GM18873 (cell line): ENCODE results near the gene PPP1R15B.

Experiments used
- ATAC-seq: cut with Tn5 transposase; IDR thresholded peaks from one replicate; pipeline ENCODE4 v1.9.1; 2021; ENCODE audit warnings: mild to moderate bottlenecking, moderate library complexity, moderate number of reproducible peaks; ENCODE audit not compliant: unreplicated experiment, low FRiP score

PPP1R15B gene

DNA sequence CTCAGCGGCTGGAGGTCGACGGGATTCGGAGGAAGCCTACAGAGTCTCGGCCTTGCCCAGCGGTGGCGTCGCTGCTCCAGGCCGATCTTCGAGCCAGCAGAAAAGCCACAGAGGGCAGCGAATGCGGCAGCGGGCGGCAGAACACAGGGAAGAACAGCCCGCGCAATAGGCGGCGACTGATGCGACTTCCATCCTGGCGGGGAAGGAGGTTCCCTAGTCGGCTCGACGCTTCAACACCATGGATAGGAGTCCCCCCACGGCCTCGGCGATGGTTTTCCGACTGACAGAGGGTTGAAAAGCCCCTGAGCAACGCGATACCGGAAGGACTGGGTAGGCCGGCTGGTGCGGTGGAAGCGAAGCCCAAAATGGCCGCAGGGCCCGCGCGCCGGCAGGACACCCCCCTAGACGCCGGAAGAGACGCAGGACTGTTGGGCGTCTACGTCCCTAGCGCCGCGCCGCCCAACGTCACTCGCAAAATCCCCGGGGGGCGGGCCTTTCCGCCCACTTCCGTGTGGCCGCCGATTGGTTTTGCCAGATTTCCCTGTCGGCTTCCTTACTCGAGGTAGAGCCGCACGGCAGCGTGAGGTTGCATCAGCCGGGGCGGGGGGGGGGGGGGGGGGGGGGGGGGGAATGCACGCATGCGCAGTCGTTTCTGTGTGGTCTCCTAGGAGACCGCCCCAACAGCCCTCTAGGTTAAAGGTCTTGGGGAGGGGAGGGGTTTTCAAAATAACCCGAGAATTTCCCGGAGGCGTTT is at the start of gene PPP1R15B:
Gene PPP1R15B, minus strand, starts transcription at position 367 of the 754 bp plus-strand sequence. CDS start 406 bp downstream, outside the sequence.
- peak; percentile 80 for ATAC-seq

DNA sequence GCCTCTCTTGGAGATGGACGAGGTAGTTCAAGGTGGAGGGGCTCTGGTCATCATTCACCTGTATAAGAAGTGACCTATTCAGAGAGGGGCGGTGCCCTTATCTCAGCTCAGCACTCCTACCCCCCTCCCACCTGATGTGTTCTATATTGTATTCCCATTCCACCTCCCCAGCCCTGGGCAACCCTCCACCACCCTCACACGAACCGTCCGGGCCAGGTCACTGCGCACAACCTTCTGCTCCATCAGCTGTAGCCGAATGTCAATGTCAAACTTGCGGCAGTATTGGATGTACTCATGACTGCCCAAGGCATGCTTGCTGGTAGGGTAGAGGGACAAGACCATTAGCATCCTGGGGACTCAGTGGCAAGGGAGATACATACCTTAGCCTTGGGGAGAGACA is 48.7 kb upstream of the PPP1R15B start:
- no peak for ATAC-seq

DNA sequence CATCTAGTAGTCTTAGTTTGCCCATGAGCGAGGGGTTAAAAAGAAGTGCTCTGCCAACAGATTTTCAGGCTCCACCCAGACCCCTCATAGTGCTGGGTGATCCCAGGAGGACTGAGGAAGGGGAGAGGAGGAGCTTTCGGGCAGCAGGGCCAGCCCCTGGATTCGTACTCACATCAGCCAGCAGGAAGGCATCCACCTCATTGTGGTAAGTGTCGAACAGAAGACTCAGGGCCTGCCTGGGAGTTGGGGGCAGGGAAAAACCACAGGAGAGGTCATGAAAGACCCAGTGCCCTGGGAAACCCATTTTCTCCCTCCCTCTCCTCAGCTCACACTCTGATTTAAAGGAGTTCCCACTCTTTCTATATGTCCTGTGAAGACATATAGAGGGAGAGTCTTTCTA is 48.1 kb upstream of the PPP1R15B start:
- ATAC-seq = no peak

DNA sequence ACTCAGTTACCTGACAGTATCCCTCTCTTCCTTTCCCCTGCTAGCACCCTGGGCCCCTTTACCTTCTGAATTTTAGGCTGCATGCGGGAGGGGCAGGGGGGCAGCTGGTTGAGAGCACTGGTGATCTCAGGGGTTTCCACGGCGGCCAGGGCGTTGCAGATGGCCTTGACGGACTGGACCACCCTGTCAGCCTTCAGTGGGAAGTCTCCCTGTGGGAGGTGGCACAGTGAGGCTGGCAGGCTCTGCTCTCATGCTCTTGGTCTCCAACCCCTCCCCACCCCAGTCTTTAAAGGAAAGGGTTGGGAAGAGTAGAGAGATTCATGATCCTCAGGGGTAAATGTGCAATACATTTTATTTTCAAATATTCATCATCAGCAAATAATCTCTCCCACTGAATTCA is 46.0 kb upstream of the PPP1R15B start:
- no peak for ATAC-seq

DNA sequence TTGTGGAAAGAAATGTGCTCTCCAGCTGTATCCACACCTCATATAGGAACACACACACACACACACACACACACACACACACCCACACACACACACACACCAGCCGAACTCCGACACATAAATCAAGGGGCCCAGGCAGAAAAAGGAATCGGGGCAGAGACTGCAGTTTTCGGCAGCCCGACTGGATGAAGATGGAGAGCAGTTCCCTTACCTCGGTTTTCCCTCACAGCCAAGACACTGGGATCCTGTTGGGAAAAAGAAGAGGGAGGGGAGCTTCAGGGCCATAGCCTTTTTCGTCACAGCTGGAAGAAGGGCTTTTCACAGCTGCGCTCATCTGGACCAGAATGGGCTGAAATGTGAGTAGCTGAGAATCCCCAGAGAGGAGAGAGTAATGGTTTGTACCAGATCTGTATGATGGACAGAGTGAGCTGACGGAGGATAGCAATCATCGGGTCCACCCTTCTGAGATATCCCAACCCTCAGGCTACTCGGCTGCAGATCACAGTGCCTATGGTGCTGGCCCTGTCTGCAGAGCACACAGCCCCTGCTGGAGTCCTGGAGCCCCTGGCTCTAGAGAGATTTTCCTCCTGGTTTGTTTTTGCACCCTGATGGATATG is 45.3 kb upstream of the PPP1R15B start:
- no peak for ATAC-seq

DNA sequence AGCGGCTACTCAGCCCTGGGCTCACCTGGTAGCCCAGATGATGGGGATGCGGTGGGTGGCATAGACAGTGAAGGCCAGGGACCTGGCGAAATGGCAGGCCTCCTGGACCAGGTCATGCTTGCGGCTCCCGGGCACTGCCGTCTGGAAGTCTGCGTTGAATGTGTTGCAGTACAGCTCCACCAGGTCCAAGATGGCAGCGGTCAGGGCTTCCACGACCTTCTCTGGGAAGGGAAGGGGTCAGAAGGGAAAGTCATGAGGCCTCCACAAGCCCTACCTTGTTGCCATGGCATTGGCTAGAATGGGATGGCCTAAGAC is 44.2 kb upstream of the PPP1R15B start:
- no peak for ATAC-seq

DNA sequence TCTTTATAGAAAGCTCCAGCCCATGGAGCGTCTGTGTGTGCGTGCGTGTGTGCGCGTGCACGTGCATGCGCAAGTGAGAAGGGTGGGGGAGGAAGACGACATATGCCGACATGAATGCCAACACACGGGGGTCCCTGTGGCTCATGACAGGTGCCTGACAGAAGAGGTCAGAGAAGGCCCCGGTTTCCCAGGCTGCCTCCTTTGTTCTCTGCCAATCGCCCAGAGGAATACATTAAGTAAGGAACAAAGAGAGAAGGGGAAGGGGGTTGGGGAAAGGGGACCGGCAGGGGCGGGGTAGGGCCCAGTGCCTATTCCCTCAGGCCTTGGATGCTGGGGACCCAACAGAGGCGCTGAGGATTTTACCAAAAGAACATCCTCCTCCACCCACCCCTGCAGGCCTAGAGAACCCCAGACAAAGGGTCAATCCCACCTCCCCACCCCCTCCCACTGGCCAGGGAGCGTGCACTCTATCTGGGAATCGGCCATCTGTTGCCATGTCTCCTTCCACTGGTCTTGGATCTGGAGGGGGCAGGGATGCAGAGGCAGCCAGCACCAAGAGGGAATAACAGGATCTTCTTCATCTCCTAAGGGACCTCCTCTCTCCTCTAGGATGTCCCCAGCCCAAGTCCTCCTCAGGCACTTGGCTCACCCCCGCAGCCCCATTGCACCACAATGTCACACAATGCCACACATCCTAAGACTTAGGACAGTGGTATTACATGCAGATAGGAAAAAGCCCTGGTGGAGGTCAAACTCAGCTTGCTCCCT is 43.6 kb upstream of the PPP1R15B start:
- no peak for ATAC-seq

DNA sequence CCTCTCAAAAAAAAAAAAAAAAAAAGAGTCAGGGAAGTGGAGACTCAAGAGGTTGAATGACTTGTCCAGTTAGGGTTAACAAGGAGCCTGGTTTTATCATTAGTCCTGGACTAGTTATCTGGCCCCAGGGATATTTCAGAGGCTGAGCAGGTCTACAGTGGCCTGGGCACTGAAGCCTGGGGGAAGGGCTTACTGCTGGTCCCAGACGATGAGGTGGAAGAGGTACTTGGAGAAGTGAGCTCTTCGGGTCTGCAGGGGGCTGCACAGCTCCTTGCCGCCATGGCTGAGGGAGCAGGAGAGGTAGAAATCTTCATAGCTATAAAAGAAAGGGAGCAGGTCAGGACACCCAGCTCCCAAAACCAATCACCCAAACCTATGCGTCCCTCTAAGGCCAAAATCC is 42.9 kb upstream of the PPP1R15B start:
- ATAC-seq = no peak

DNA sequence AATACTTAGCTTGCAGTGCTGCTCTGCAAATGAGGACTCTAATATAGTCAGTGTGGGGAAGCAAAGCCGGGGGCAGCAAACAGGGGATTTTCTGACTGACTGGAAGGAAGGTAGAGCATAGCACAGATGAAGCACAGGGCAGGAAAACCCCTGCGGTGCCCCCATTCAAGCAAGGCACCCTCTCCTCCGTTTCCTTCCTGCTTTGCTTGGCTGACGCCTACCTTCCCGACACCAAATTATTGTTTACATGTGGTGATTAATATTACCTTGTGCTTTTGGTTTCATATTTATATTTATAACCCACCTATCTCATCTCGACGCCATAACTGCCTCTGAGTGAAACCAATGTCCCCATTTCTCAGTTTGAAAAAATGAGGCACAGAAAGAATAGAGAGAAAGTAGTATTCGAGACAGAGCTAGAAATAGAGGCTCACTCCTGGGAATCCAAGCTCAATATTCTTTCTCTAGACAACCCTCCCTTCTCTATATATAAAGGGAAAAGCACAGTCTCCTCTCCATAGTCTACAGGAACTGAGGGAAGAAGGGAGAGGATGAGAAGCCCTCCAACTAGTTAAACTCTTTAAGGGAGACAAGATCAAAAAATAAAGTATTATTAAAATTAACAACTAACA is 41.6 kb upstream of the PPP1R15B start:
- peak; percentile 82 for ATAC-seq

DNA sequence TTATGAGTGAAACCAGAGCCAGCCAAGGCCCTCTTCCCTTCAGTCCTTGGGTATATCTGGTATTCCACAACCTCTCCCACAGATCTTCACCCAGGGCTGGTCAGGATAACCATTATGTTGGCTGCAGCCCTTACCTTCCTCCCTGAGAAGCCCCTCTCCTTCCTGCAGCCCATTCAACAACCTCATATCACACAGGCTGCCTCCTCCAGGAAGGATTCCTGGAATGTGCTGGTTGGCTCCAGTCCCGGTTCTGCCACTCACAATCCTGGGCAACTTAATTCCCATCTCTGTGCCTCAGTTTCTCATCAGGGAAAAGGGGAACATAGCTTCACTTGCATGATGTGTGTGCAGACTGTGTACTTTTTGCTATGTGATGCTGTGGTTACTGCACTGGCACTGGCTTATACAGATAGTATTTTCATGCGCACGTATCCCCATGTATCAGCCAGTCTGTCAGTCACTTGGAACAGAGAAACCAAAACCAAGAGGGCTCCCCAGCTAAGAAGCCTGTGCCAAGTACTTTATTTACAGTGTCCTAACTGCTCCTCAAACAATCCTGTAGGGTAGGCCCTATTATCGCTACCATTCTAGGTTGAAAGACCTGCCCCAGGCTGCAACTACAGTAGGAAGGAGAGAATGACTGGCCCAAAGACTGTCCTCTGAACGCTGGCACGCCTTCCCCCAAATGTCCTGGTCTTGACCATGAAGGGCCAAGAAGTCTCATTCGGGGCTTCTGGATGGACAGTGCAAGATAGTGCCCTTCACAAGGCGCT is 39.9 kb upstream of the PPP1R15B start:
- no peak for ATAC-seq

DNA sequence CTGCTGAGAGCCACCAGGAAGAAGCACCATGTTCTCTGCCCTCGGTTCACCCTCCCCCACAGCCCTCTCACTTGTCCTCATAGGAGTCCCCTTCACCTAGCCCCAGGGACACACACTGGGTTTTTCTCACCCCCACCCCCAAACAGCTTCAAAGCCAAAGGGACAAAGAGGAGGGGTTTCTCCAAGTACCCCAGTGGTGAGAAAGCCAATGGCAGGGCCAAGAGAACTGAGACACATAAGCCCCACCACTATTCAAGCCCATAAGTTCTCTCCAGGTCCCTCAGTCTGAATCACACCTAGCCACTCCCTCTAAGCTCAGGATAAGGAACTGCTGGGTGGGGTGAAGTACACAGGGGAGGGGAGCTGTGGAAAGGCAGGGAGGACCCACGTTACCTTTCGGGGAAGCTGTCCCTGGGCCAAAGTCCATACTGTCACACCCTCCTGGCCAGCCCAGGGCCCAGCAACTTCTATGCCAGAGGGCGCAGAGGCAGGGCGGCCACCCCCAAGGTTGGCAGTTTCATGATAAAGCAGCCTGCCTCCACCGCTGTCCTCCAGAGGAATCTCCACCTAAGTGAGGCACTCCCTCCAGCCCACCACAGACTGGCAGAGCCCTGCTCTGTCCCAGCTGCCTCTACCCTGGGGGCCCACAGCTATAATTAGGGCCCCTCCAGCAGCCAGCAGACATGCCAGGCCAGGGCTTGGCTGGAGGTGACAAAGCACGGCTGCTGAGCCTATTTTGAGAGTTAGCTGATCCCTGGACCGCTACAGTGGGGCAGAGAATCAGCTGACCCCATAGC is 39.0 kb upstream of the PPP1R15B start:
- no peak for ATAC-seq

DNA sequence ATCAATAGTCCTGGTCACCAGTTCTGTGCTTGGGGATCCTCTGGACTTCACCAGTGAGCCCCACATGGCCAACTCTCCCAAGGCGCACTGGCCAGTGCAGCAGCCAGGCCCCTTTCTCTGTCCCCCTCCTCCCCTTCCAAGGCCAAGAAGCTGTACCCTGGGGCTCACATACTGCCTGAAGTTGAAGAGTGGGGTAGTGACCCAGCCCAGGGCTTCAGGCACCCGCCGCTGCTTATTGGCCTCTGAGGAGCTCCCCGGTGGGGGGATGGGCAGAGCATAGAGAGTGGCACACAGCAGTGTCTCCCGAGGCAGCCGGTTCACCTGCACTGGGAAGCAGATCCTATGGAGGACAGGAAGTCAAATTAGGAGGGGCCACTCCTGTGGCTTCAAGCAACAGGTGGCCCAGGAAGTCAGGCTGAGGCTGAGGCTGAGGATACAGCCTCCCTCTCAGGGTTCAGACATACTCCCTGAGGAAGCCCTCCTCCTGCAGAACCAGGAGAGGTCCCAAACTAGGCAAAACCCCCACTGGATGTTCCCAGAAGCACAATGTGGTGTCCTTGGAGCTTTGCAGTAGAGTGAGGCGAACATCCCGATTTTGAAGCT is 38.2 kb upstream of the PPP1R15B start:
- no peak for ATAC-seq

DNA sequence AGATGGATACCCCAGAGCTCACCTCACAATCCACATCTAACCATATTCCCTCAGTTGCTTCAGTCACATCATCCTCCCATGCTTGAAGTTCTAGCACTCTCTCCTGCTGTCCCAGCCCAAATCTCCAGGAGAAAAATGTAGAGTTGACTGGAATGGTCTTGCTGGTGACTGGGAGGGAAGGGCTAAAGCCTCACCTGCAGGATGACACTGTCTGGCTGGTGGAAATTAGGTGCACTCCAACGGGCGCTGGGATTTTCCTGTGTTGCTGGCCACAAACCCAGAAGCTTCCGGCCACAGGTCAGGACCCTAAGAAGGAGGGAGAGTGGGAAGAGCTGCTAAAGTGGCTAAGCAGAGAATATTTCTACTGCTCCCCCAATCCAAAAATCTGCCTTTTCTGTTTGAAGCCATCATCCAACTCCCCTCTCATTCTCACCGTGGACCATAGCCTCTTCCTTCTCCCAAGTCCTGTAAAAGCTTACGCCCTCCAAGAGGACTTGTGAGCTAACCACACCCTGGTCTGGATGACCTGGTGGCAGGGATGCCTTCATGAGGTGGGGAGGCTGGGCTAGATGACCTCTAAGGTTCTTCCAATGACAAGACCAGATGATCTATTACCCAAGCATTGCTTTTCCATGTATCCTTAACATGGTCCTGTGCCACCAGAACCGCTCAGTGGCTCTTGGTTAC is 37.5 kb upstream of the PPP1R15B start:
- no peak for ATAC-seq

DNA sequence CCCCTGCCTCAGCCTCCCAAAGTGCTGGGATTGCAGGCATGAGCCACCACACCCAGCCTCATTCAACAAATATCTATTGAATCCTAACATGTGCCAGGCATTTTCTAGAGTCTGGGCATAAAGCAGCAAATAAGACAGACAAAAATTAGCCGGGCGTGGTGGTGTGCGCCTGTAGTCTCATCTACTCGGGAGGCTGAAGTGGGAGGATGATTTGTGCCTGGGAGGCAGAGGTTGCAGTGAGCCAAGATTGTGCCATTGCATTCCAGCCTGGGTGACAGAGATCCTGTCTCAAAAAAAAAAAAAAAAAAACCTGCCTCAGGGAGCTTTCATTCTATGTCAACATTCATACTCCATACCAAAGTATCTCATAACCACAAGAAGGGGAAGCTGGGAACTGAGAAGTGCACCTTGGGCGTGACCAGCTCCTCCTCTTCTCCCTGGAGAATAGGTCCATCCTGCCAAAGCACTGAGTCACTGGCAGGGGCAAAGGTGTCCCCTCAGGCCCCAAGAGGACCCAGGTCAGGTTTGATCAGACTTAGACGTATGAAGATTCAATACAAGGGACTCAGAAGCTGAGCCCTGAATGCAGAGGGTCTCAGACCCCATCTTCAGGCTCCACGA is 36.8 kb upstream of the PPP1R15B start:
- no peak for ATAC-seq

DNA sequence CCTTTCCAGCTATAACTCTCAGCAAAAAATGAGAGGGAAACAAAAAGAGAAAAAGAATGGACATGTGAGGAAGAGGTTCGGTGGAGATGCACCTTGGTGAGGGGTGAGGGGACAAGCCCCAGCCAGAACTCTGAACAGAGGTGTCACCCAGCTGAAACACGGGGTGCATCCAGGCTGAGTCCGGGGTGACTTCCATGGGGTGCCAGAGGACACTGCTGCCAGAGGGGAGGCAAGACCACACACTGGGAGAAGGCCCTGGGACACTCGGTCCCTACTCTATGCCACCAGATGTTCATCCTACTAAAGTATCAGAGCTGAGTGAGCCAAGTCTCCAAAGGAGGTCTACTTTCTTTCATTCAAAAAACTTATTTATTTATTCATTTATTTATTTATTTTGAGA is 36.1 kb upstream of the PPP1R15B start:
- no peak for ATAC-seq

DNA sequence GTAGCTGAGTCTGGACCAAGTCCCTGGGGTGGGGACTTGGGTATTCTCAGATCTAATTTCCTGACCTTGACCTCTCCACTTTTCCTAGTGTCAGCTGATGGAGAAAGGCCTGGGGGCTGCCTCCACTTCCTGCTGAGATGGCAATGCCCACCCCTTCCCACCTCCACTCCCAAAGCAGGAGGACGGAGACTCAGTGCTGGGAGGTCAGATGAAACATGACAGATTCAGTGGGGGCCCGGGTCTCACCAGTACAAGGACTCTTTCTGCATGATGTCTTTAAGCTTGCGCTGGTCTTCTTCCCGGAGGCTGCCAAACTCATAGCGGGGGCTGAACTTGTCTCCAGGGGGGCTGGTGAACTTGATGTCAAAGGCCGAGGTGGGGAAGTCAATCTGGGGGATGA is 35.6 kb upstream of the PPP1R15B start:
- no peak for ATAC-seq

DNA sequence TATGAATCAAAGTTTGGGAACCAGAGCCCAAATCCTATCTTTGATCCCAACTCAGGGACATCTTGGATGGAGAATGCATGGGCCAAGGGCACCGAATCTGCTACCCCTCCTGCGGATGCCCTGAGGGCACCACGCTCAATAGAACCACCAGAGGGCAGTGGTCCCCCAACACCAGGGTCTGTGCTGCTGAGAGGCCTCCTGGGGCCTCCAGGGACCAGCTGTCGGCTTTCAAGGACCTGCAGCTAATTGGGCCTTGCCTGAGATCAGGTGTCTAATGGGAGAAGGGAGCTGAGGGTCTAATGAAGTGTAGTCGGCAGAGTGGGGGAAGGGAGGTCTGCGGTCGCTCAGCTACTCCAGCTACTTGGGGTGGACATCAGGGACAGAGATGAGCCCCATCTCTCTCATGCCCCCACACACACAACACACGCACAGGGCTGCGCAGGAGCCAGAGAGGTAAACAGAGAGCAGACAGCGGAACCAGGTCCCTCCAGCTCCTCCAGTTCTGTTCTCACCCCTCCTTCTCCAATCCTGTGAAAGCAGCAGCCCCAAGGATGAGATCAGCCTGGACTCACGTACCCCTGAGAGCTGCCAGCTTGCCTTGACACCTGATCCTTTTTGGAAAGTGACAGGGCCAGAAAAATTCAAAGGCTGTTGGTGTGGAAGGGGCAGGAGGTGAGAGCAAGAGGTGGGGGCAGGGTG is 34.9 kb upstream of the PPP1R15B start:
- ATAC-seq = no peak
